IPS-18c (cell line): ENCODE measurements around the gene AK8.
A peak's percentile ranks its signal among the peaks of the same experiment; 100 is the strongest.

Source experiments
- H3K4me3 ChIP-seq: 2 replicates; pipeline ENCODE4 v1.7.0; 2013; ENCODE audit warnings: low read depth, mild to moderate bottlenecking, low read length, moderate library complexity; ENCODE audit not compliant: insufficient read depth
- H3K9me3 ChIP-seq: one replicate; pipeline ENCODE4 v1.6.1; 2013; ENCODE audit warnings: mild to moderate bottlenecking, low read length, moderate library complexity; ENCODE audit not compliant: control insufficient read depth, insufficient read depth

Gene AK8

GRCh38 chr9:132894862-132895835, 17.1 kb upstream of the AK8 start:
- Histone ChIP-seq H3K9me3 (no peaks in the 10 kb centered on the region), H3K4me3 (no peak overlapping the region)

DNA sequence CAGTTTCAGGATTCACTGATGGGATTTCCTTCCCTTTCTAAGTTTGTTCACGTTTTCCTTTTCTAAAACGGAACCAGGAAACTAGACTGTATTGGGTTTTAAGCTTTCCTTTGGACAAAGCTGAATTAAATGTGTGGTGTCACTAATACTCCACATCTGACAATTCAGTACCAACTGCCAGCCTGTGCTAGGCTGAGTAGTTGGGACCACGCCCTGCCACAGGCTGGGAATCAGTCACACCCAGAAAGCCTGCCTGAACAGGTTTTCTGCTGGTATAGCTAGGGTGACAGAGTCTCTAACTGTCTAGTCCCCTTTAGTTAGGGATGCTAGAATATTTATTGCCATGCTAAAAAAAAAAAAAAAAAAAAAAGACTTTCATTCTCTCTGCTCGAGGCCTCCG, 16.3 kb upstream of the AK8 start:
- no peaks in the 10 kb centered on the region for H3K9me3 ChIP-seq
- H3K4me3 ChIP-seq = no peak overlapping the region

GRCh38 chr9:132892400-132892799, 14.3 kb upstream of the AK8 start:
- Histone ChIP-seq H3K9me3 (peaks cover 2% of the 10 kb centered on the region), H3K4me3 (no peak overlapping the region)

DNA sequence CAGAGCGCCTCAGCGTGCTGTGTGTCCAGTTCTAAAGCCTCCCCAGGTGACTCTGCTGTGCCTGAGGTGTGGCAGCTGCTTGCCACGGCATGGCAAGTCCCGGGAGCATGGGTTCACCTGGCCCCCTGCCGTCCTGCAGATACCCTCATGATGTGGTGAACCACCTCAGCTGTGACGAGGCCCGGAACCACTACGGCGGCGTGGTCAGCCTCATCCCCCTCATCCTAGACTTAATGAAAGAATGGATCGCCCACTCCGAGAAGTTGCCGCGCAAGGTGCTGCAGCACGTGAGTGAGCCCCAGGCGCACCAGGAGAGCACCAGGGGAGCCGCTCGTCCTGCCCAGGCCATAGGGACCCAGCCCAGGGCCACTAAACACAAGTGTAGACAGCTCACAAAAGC, 10.1 kb upstream of the AK8 start:
- H3K4me3 ChIP-seq = no peak overlapping the region

DNA sequence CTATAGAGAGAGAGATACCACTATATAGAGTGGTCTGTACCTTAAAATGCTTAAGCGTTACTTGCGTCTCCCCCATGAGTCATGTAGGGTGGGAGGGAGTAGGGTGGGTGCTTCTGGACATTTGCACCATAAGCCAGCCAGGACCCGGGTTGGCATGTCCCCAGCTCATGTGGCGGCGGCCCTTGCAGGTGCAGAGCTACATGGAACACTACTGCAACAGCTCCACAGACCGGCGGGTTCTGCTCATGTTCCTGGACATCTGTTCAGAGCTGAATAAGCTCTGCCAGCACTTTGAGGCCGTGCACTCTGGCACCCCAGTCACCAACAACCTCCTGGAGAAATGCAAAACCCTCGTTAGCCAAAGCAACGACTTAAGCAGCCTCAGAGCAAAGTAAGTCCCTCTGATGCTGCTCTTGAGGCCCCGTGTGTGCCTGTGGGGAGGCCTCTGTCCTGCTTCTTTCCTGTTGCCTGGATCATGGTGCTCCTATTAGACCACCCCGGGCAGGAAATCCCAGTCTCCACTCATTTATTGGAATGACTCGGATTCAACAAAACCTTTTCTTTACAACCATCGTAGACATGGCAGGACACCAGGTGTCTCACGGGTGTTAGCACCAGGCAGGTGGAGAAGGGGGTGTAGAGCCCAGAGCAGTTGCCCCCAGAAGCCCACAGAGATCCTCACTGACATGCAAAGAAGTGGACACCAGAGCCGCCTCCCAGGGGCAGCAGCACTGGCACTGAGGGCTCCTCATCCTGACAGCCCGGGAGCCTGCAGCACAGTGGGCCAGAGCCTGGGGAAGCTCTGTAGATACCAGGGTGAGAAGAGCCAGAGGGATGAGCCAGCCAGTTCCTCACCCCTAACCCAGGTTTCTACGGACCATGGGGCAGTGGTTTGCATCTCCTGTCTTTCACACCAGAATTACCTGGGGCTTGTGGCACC, 9.4 kb upstream of the AK8 start:
- no peak overlapping the region for H3K4me3 ChIP-seq

More for the DNA sequence above, 10.1 kb upstream of the AK8 start:
- peaks cover 2% of the 10 kb centered on the region for H3K9me3 ChIP-seq

GRCh38 chr9:132886334-132886725, 8.2 kb upstream of the AK8 start:
- Histone ChIP-seq H3K4me3 (no peak overlapping the region), H3K9me3 (peaks cover 2% of the 10 kb centered on the region)

More for the DNA sequence above, 9.4 kb upstream of the AK8 start:
- peaks cover 2% of the 10 kb centered on the region for H3K9me3 ChIP-seq

- no peak overlapping the region for H3K4me3 ChIP-seq
- H3K9me3 ChIP-seq = peaks cover 2% of the 10 kb centered on the region
These were observed 7.7 kb upstream of the AK8 start for GRCh38 chr9:132885720-132886333.

GRCh38 chr9:132883349-132884294, 5.5 kb upstream of the AK8 start:
- no peak overlapping the region for H3K4me3 ChIP-seq
- peaks cover 2% of the 10 kb centered on the region for H3K9me3 ChIP-seq

DNA sequence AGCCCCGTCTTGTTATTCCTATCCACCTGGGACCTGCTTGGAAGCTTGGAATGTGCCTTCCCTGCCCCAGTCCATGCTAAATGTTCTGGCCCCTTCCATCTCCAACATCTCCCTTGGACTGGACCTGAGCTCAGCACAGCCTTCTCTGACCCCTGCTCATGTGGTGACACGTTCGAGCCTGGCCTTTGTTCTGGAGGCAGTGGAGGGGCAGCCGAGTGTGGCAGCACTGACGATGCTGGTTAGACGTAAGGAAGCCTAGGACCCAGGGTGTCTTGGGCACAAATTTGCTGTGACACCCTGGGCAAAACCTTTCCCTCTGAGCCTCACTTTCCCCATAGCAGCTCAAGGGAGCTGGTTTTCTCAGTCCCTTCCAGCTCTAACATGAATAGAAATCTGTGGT, 4.5 kb upstream of the AK8 start:
- Histone ChIP-seq H3K4me3 (no peak overlapping the region), H3K9me3 (peaks cover 2% of the 10 kb centered on the region)

DNA sequence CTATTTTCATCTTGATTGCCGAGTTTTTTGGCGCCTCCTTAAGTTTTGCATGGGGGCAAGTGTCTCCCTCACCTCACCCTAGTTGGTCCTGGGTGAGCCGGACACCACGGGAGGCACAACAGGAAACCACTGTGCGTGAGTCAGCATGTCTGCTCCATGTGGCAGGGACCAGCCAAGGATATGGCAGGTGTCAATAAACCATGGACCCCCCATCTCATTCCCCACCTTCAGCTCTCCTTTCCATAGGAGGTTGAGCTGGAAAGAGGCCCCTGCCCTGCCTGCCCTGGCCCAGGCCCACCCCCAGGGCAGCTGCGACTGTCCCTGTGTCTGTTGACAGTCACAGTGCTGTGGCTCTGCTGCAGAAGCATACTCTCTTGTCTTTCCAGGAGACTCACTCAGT, 3.7 kb upstream of the AK8 start:
- H3K9me3 ChIP-seq = no peaks in the 10 kb centered on the region
- no peak overlapping the region for H3K4me3 ChIP-seq

- H3K9me3 ChIP-seq = no peaks in the 10 kb centered on the region
- H3K4me3 ChIP-seq = no peak overlapping the region
These were observed 2.2 kb upstream of the AK8 start for GRCh38 chr9:132880324-132880661.

DNA sequence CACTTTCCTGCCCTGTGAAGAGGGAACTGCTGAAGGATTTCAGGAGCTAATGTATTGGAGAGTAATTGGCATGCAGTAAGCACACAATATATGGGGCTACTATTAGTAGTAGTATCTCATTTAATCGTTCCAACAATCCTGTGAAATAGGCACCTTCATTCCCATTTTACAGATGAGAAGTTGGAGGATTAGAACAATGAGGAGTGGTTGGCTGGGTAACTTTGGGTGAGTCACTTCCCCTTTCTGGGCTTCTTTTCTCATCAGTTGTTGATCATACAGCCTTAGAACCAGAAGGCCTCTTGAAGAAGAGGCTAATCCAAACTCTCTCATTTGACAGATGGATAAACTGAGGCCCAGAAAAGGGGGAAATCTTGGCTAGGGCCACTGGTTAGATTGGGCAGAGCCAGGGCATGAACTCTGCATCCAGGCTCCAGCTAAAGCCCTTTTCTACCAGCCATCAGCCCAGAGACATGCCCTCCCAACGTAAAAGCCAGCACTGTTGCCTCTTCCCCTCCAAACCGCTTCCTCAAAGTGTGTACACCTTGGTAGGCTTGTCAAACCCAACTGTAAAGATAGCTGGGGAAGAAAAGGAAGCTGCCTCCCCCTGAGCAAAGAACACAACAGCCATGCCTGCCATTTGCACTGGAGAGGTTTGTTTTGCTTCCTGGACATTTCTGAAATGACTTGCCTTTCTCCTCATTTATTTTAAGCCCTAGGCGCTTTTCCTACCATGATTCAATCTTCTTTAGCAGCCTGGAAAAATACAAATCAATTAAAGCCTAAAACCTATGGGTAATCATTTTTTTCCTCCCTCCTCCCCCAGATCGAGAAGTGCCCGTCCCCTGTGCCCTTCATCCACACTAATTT, 1.6 kb upstream of the AK8 start:
- Histone ChIP-seq H3K9me3 (no peaks in the 10 kb centered on the region), H3K4me3 (no peak overlapping the region)

DNA sequence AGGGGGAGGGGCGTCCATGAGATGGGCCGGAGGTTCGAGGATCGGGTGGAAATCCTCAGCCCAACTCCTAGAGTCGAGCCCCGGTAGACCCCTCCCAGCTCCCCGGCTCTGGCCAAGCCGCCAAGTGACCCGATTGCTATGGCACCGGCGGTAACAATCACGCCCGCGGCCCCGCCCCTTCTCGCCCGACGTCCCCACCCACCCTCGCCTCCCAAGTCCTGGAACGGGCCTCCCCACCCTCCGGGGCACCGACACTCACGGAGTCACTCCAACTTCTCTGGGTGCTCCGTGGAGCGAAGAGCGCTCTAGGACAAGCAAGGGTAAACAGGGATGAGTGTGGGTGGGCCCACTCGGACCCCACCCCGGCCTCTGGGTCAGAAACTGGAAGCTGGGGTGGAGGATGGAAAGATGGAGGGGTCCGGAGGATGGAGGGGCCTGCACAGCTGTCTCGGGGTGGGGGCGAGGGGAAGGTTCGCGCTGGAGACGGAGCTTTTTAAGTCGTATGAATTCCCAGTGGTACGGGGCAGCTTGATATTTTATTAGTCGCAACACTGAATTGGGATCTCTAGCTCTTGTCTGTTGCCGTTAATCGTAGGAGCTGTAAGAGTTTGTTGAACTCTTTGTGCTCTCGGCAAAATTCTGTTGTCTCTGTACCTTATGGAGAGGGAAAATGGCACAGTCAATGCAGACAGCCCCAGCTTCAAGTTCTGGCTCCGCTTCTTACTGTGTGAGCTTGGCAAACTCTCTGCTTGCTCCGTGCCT, 792 bp upstream of the AK8 start, which contains the start of gene SPACA9:
TSS of gene SPACA9 (plus strand) at position 204 of the 762 bp plus-strand sequence. CDS start 5,050 bp downstream, outside the sequence.
- no peaks in the 10 kb centered on the region for H3K9me3 ChIP-seq

GRCh38 chr9:132877458-132877823, 643 bp downstream of the AK8 start:
- Histone ChIP-seq H3K4me3 (peak overlapping the region; percentile 97), H3K9me3 (no peaks in the 10 kb centered on the region)

More for the DNA sequence above, 792 bp upstream of the AK8 start, which contains the start of gene SPACA9:
- H3K4me3 ChIP-seq = peak within 1 kb of the TSS; percentile 97

DNA sequence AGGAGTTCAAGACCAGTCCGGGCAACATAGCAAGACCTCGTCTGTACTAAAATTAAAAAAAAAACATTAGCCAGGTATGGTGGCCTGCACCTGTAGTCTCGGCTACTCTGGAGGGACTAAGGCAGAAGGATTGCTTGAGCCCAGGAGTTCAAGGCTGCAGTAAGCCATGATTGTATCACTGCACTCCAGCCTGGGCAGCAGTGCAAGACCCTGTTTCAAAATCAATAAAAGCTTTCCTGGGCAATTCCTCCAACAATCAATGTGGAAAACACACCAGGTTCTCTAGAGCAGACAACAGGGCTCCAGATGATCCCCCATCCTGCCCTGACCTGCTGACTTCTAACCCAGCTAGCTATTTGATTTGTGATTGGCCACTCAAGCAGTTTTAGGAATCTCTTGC, 1.2 kb downstream of the AK8 start:
- Histone ChIP-seq H3K9me3 (no peaks in the 10 kb centered on the region), H3K4me3 (no peak overlapping the region)
